PFSK-1 (cell line): ENCODE data around the gene TEX38.

Experiments used
- FOXP2 ChIP-seq: optimal IDR thresholded peaks from 2 replicates; pipeline ENCODE3; 2011; ENCODE audit warnings: borderline replicate concordance, control low read depth, inconsistent platforms; ENCODE audit not compliant: insufficient read depth; ENCODE audit errors: extremely low read length, extremely low read depth
- POLR2AphosphoS5 ChIP-seq: IDR thresholded peaks from 2 replicates; pipeline ENCODE4 v1.6.1; 2012; ENCODE audit warnings: low read depth, mild to moderate bottlenecking, control low read depth, low read length, moderate library complexity
- REST ChIP-seq, 2 experiments: IDR thresholded peaks; 2 replicates each; pipeline versions ENCODE4 v1.6.1 to v1.8.0; 2011 to 2012; ENCODE audit warnings: low read depth in 2 of 2, low read length in 2 of 2, control low read depth in 1 of 2, inconsistent platforms in 1 of 2, mild to moderate bottlenecking in 1 of 2, moderate library complexity in 1 of 2; ENCODE audit not compliant: insufficient read depth in 1 of 2
- SIN3A ChIP-seq: IDR thresholded peaks from 2 replicates; pipeline ENCODE4 v1.6.1; 2012; ENCODE audit warnings: mild to moderate bottlenecking, low read length, moderate library complexity, borderline replicate concordance; ENCODE audit not compliant: insufficient read depth
- TAF1 ChIP-seq: IDR thresholded peaks from 2 replicates; pipeline ENCODE4 v1.6.1; 2012; ENCODE audit warnings: low read length, control low read depth, borderline replicate concordance; ENCODE audit not compliant: insufficient read depth

- TF ChIP-seq REST (IDR thresholded peaks at IDR 0.05; ENCODE audit: insufficient read depth in 1 of 2, low read depth in 2 of 2, low read length in 2 of 2) (no peak), POLR2AphosphoS5 (no peak), SIN3A (no peak), TAF1 (no peak), FOXP2 (no peak)
Measured at GRCh38 chr1:46675549-46676314, 4.1 kb downstream of the TEX38 start.
